GM10847 (cell line): ENCODE measurements around the gene SHC2.

Experiments used
- POLR2A ChIP-seq: IDR thresholded peaks from 2 replicates; pipeline ENCODE4 v1.6.1; 2011; ENCODE audit not compliant: insufficient read length; ENCODE audit errors: extremely low read depth

Gene SHC2

GRCh38 chr19:463483-464207, 2.8 kb upstream of the SHC2 start:
- TF ChIP-seq POLR2A, result no peak

- no peak for TF ChIP-seq POLR2A
These were observed 1.1 kb upstream of the SHC2 start for GRCh38 chr19:461721-462551.

GRCh38 chr19:459724-460511, 915 bp downstream of the SHC2 start:
- no peak for TF ChIP-seq POLR2A

GRCh38 chr19:458091-459042, 2.5 kb downstream of the SHC2 start:
- no peak for TF ChIP-seq POLR2A

GRCh38 chr19:457636-458035, 3.2 kb downstream of the SHC2 start:
- TF ChIP-seq POLR2A, result no peak

- no peak for TF ChIP-seq POLR2A
These were observed 4.2 kb downstream of the SHC2 start for GRCh38 chr19:456547-457110.

- no peak for TF ChIP-seq POLR2A
These were observed 4.8 kb downstream of the SHC2 start for GRCh38 chr19:455851-456546.

GRCh38 chr19:455031-455705, 5.7 kb downstream of the SHC2 start:
- no peak for TF ChIP-seq POLR2A

GRCh38 chr19:453606-454005, 7.2 kb downstream of the SHC2 start:
- no peak for TF ChIP-seq POLR2A

GRCh38 chr19:452829-453228, 8.0 kb downstream of the SHC2 start:
- no peak for TF ChIP-seq POLR2A

- no peak for TF ChIP-seq POLR2A
These were observed 10.9 kb downstream of the SHC2 start for GRCh38 chr19:449916-450315.

GRCh38 chr19:447816-448560, 12.8 kb downstream of the SHC2 start:
- TF ChIP-seq POLR2A, result no peak

GRCh38 chr19:447064-447426, 13.8 kb downstream of the SHC2 start:
- TF ChIP-seq POLR2A, result no peak
